MCF 10A (cell line): Measurements from ENCODE around the gene FAM89A. TPM values are rescaled to one million over a fixed set of nuclear protein-coding genes. Genes with fewer than 3 reads are reported as not detected.

ENCODE experiments used
- BruUV-seq: library from RNA; stranded (reverse); fragments of 400-500 nt; replicated peaks from 2 replicates; lab custom pipeline; 2021; lab: Mats Ljungman, UMichigan
- CTCF ChIA-PET: fragments of 300-600 bp; sonication (Branson Sonifier 250); formaldehyde crosslinking; extraction: SDS; loops from one replicate; lab custom pipeline; 2021; ENCODE audit warnings: antibody characterized with exemption, inconsistent platforms; lab: Yijun Ruan, JAX
- POLR2A ChIA-PET: fragments of 300-600, 350-650 bp; sonication (Branson Sonifier 250); formaldehyde crosslinking; extraction: SDS; loops from one replicate; lab custom pipeline; 2020; ENCODE audit warnings: antibody characterized with exemption, inconsistent platforms; lab: Yijun Ruan, JAX
- DNase-seq: peaks from one replicate; pipeline ENCODE4 v3.0.0-alpha.2; 2018; ENCODE audit not compliant: unreplicated experiment
- H3K27ac Mint-ChIP-seq: one replicate; pipeline ENCODE4 v1.8.0; 2022; ENCODE audit warnings: mild to moderate bottlenecking, low read depth, mixed read lengths; ENCODE audit not compliant: unreplicated experiment
- H3K27me3 Mint-ChIP-seq: one replicate; pipeline ENCODE4 v1.8.0; 2022; ENCODE audit warnings: mixed read lengths; ENCODE audit not compliant: insufficient read depth, unreplicated experiment
- H3K36me3 Mint-ChIP-seq: one replicate; pipeline ENCODE4 v1.8.0; 2022; ENCODE audit warnings: mild to moderate bottlenecking, moderate library complexity, mixed read lengths; ENCODE audit not compliant: insufficient read depth, unreplicated experiment
- H3K4me1 Mint-ChIP-seq: one replicate; pipeline ENCODE4 v1.8.0; 2022; ENCODE audit warnings: mixed read lengths; ENCODE audit not compliant: insufficient read depth, unreplicated experiment
- H3K4me3 Mint-ChIP-seq: one replicate; pipeline ENCODE4 v1.8.0; 2022; ENCODE audit warnings: mild to moderate bottlenecking, moderate library complexity, mixed read lengths; ENCODE audit not compliant: unreplicated experiment
- H3K9me3 Mint-ChIP-seq: one replicate; pipeline ENCODE4 v1.8.0; 2022; ENCODE audit warnings: mixed read lengths; ENCODE audit not compliant: unreplicated experiment
- intact Hi-C: fragments of 100-400 bp; cut with micrococcal nuclease; formaldehyde crosslinking; loops from 2 replicates; pipeline ENCODE4 v1.14.1; 2022
- total RNA-seq: library from RNA; stranded (reverse); gene quantifications from 2 replicates; pipeline ENCODE4 v1.2.3, GENCODE V29; 2022
- TF ChIP-seq, protein P1 (sequence below): fragments of 200-600 bp; IDR thresholded peaks from one replicate; pipeline ENCODE4 v1.8.0; 2022; ENCODE audit warnings: antibody characterized with exemption, mild to moderate bottlenecking; ENCODE audit not compliant: unreplicated experiment

The FAM89A gene
- total RNA-seq, 1 experiment from 2014 or later = 29.2 TPM

DNA sequence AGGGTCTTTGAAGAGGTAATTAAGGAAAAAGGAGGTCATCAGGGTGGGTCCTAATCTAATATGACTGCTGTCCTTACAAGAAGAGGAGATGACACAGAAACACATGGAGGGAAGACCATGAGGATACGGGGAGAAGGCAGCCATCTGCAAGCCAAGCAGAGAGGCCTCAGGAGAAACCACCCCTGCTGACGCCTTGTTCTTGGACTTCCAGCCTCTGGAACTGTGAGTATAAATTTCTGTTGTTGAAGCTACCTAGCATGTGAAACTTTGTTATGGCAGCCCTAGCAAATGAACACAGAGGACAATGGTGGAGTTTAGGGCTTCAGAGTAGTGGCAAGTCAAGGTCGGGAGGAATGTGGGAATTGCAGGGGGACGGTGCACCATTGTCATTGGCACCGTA is 36.7 kb upstream of the FAM89A start:
- intact Hi-C loops = no loop called here
- Mint-ChIP-seq H3K27me3 (peaks cover 54% of the 10 kb centered on the region), H3K27ac (no peak overlapping the region), H3K9me3 (peaks cover 7% of the 10 kb centered on the region), H3K4me3 (no peak overlapping the region), H3K4me1 (no peaks in the 10 kb centered on the region), H3K36me3 (no peaks in the 10 kb centered on the region)
- ChIA-PET CTCF (interaction anchor here (0.5 to 1.3 kb wide), 3 partner anchors 9 to 123 kb away, joined by 3 to 6 read pairs (median 4); no protein-coding TSS in a partner anchor), POLR2A (interaction anchor here (1.0 kb wide), 1 partner anchor 61 kb away, joined by 3 read pairs; no protein-coding TSS in a partner anchor)
- TF ChIP-seq, protein P1, sequence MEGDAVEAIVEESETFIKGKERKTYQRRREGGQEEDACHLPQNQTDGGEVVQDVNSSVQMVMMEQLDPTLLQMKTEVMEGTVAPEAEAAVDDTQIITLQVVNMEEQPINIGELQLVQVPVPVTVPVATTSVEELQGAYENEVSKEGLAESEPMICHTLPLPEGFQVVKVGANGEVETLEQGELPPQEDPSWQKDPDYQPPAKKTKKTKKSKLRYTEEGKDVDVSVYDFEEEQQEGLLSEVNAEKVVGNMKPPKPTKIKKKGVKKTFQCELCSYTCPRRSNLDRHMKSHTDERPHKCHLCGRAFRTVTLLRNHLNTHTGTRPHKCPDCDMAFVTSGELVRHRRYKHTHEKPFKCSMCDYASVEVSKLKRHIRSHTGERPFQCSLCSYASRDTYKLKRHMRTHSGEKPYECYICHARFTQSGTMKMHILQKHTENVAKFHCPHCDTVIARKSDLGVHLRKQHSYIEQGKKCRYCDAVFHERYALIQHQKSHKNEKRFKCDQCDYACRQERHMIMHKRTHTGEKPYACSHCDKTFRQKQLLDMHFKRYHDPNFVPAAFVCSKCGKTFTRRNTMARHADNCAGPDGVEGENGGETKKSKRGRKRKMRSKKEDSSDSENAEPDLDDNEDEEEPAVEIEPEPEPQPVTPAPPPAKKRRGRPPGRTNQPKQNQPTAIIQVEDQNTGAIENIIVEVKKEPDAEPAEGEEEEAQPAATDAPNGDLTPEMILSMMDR = no peak
- BruUV-seq = no TSS peak
- no peak for DNase-seq

DNA sequence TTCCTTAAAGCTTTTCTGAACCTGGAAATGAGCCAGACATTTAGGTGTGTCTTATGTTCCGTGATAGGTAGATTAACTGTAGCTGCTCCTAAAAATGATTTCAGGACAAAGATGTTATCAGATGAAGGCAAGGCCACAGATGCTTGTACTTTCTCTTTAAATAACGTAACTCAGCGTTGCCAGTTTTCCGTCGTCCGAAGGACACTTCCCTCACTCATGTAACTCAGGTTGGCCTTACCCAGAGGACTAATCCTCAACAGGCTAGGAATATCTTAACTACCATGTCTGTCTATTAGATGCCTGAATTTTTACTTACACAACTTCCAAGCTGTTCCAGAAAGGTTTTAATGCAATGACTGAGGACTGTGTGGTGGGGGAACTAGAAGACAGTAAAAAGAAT is 35.4 kb upstream of the FAM89A start:
- H3K27me3 Mint-ChIP-seq = peaks cover 52% of the 10 kb centered on the region
- no peaks in the 10 kb centered on the region for H3K9me3 Mint-ChIP-seq
- ChIA-PET CTCF (no interaction called here), POLR2A (interaction anchor here (1.0 kb wide), 1 partner anchor 60 kb away, joined by 3 read pairs; no protein-coding TSS in a partner anchor)
- H3K4me3 Mint-ChIP-seq = no peak overlapping the region
- H3K4me1 Mint-ChIP-seq = no peaks in the 10 kb centered on the region
- intact Hi-C loops = no loop called here
- no peak for DNase-seq
- BruUV-seq = no TSS peak
- TF ChIP-seq, protein P1 = no peak
- H3K36me3 Mint-ChIP-seq = no peaks in the 10 kb centered on the region
- H3K27ac Mint-ChIP-seq = no peak overlapping the region

DNA sequence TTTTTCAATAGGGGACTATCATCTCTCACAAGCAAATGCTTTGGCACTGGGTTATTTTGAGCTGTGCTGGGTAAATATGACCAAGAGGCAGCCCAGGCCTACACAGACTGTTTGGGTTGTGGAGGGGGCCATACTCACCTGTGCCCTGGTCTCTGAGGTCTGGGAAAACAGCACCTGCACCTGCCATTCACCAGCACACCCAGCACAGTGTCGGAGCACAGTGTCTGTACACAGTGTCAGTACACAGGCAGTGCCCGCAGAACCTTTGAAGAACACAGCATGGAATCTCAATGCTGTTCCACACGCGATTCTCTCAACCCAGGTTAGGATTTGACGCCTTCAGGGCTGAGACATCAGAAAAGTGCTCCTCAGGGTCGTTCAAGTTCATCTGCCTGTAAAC is 35.0 kb upstream of the FAM89A start:
- ChIA-PET POLR2A (no interaction called here), CTCF (no interaction called here)
- H3K4me3 Mint-ChIP-seq = no peak overlapping the region
- TF ChIP-seq, protein P1 = no peak
- H3K9me3 Mint-ChIP-seq = no peaks in the 10 kb centered on the region
- intact Hi-C loops = no loop called here
- no peaks in the 10 kb centered on the region for H3K4me1 Mint-ChIP-seq
- BruUV-seq = no TSS peak
- H3K36me3 Mint-ChIP-seq = no peaks in the 10 kb centered on the region
- H3K27me3 Mint-ChIP-seq = peaks cover 52% of the 10 kb centered on the region
- no peak overlapping the region for H3K27ac Mint-ChIP-seq
- no peak for DNase-seq

DNA sequence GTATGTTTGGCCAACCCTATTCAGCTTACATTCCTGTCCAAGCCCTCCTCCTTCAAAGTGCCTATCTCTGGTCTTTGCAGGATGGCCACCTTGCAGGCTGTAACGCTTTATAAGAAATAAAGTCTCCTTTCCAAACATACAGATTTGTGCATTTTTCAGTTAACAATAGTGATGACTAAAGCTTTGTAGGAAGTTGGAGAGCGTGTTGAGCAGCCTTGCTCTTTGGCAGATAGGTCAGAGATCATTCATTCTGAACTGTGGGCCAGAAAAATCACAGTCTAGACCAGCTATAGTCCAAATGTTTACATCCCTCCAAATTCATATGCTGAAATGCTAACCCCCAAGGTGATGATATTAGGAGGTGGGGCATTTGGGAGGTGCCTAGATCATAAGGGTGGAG is 34.0 kb upstream of the FAM89A start:
- Mint-ChIP-seq H3K4me1 (no peaks in the 10 kb centered on the region), H3K27ac (no peak overlapping the region), H3K4me3 (no peak overlapping the region), H3K27me3 (peaks cover 51% of the 10 kb centered on the region), H3K36me3 (no peaks in the 10 kb centered on the region), H3K9me3 (no peaks in the 10 kb centered on the region)
- POLR2A ChIA-PET = interaction anchor here (0.7 kb wide), 1 partner anchor 45 kb away, joined by 3 read pairs; no protein-coding TSS in a partner anchor
- no peak for DNase-seq
- TF ChIP-seq, protein P1 = no peak
- intact Hi-C loops = no loop called here
- CTCF ChIA-PET = interaction anchor here (0.6 to 0.9 kb wide), 6 partner anchors 11 to 387 kb away, joined by 3 to 4 read pairs (median 3); no protein-coding TSS in a partner anchor
- no TSS peak for BruUV-seq
